ENCODE measurements around the gene ZNF600. TPM values are rescaled to one million over a fixed set of nuclear protein-coding genes. Genes with fewer than 3 reads are reported as not detected.
"Not testable (repeated sequence)": the region's sequence is repeated elsewhere in the genome, so short reads cannot be mapped to it uniquely, and the experiment has no call there.

ZNF600 gene
- total RNA-seq, 4 donors from 2014 or later = 6.3 to 10.3 (median 8.2) TPM

GRCh38 chr19:52743091-52743490, 43.5 kb downstream of the ZNF600 start:
- no peaks in the 10 kb centered on the region for H3K9me3 ChIP-seq
- H3K4me3 ChIP-seq = no peak overlapping the region
- no peak for TF ChIP-seq CTCF (IDR thresholded peaks at IDR 0.05)
- TF ChIP-seq POLR2A (IDR thresholded peaks at IDR 0.05) = no peak
- no peak for TF ChIP-seq EP300 (IDR thresholded peaks at IDR 0.05)
- H3K27ac ChIP-seq = no peak overlapping the region
- H3K36me3 ChIP-seq = no peaks in the 10 kb centered on the region
- WGBS, 2 donors = 89 to 97% methylated on average over 3 of the region's 3 CpGs
- DNase-seq (ENCODE audit: low spot score in 2 of 2) = no peak
- H3K27me3 ChIP-seq = no peaks in the 10 kb centered on the region
- H3K4me1 ChIP-seq = peaks cover 0 to 2% (median 0%) of the 10 kb centered on the region in 4 donors

DNA sequence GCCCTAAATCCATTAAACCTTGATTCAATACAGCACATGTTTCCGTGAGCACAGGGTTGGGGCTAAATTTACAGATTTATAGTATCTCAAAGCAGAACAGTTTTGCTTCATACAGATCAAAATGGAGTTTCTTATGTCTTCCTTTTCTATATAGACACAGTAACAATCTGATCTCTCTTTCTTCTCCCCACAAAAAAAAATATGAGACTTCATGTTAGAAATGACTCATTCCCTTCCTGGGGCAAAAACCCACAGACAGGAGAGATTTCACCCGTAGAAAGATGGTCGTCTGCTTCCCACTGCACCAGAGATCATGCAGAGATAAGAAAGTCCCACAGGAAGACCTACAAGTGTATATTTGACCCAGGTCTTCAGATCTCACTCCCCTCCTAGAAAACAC, 44.1 kb downstream of the ZNF600 start:
- WGBS, 2 donors = 27 to 31% methylated on average over 3 of the region's 3 CpGs
- TF ChIP-seq POLR2A (IDR thresholded peaks at IDR 0.05) = no peak
- no peak for TF ChIP-seq CTCF (IDR thresholded peaks at IDR 0.05)
- TF ChIP-seq EP300 (IDR thresholded peaks at IDR 0.05) = no peak
- H3K36me3 ChIP-seq = no peaks in the 10 kb centered on the region
- H3K9me3 ChIP-seq = no peaks in the 10 kb centered on the region
- no peaks in the 10 kb centered on the region for H3K4me1 ChIP-seq
- H3K27me3 ChIP-seq = no peaks in the 10 kb centered on the region
- H3K27ac ChIP-seq = no peak overlapping the region
- no peak overlapping the region for H3K4me3 ChIP-seq
- DNase-seq (ENCODE audit: low spot score in 2 of 2) = no peak

DNA sequence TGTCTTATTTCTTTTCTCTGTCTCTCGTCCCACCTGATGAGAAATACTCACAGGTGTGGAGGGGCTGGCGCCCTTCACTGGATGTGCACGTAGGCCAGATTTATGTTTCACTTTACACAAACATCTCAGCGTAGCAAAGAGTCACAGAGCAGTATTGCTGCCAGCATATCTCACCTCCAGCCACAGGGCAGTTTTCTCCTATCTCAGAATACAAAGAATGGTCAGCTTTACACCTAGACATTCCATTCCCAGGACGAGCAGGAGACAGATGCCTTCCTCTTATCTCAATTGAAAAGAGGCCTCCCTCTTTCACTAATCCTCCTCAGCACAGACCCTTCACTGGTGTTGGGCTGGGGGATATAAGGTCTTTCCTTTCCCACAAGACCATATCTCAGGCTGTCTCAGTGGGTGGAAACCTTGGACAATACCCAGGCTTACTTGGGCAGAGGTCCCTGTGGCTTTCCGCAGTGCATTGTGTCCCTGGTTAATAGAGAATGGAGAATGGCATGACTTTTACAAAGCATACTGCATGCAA, 44.6 kb downstream of the ZNF600 start:
- H3K27me3 ChIP-seq = no peaks in the 10 kb centered on the region
- no peaks in the 10 kb centered on the region for H3K9me3 ChIP-seq
- DNase-seq (ENCODE audit: low spot score in 2 of 2) = no peak
- TF ChIP-seq CTCF (IDR thresholded peaks at IDR 0.05) = no peak
- no peak for TF ChIP-seq EP300 (IDR thresholded peaks at IDR 0.05)
- TF ChIP-seq POLR2A (IDR thresholded peaks at IDR 0.05) = no peak
- H3K36me3 ChIP-seq = no peaks in the 10 kb centered on the region
- 58 to 71% methylated on average over 6 of the region's 6 CpGs for WGBS, 2 donors
- no peaks in the 10 kb centered on the region for H3K4me1 ChIP-seq
- H3K4me3 ChIP-seq = no peak overlapping the region
- H3K27ac ChIP-seq = no peak overlapping the region

DNA sequence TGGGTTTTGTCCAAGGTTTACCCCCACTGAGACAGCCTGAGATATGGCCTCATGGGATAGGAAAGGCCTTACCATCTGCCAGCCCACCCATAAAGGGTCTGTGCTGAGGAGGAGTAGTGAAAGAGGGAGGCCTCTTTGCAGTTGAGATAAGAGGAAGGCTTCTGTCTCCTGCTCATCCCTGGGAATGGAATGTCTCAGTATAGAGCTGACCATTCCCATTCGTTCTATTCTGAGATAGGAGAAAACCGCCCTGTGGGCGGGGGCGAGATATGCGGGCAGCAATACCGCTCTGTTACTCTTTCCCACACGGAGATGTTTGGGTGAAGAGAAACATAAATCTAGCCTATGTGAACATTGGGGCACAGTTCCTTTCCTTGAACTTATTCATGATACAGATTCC, 45.2 kb downstream of the ZNF600 start:
- not testable (repeated sequence) for H3K27ac ChIP-seq; DNase-seq (ENCODE audit: low spot score in 2 of 2)
- 65 to 73% methylated on average over 7 of the region's 7 CpGs for WGBS, 2 donors

GRCh38 chr19:52739576-52739975, 47.0 kb downstream of the ZNF600 start:
- Histone ChIP-seq H3K27me3 (no peaks in the 10 kb centered on the region), H3K27ac (no peak overlapping the region), H3K4me1 (peaks cover 0 to 13% (median 5%) of the 10 kb centered on the region in 4 donors), H3K9me3 (no peaks in the 10 kb centered on the region), H3K4me3 (no peak overlapping the region), H3K36me3 (no peaks in the 10 kb centered on the region)
- DNase-seq (ENCODE audit: low spot score in 2 of 2) = no peak
- WGBS, 2 donors = 86 to 92% methylated on average over 14 of the region's 14 CpGs
- TF ChIP-seq CTCF (IDR thresholded peaks at IDR 0.05) (no peak), POLR2A (IDR thresholded peaks at IDR 0.05) (no peak), EP300 (IDR thresholded peaks at IDR 0.05) (no peak)

More for the DNA sequence above, 45.2 kb downstream of the ZNF600 start:
- H3K4me3 ChIP-seq, H3K36me3 ChIP-seq, H3K9me3 ChIP-seq, H3K27me3 ChIP-seq, H3K4me1 ChIP-seq: not testable (repeated sequence)

- Histone ChIP-seq H3K27ac (peak overlapping the region; percentile 69 to 92 (median 87)), H3K9me3 (no peaks in the 10 kb centered on the region), H3K36me3 (peaks cover 0 to 13% (median 0%) of the 10 kb centered on the region in 3 donors), H3K27me3 (no peaks in the 10 kb centered on the region), H3K4me1 (peaks cover 0 to 30% (median 5%) of the 10 kb centered on the region in 4 donors), H3K4me3 (peak overlapping the region in 3 of 4 donors; percentile 51 to 92 (median 91))
- WGBS, 2 donors = 29 to 39% methylated on average over 18 of the region's 18 CpGs
- DNase-seq (ENCODE audit: low spot score in 2 of 2) = peak; percentile 44 to 46
- TF ChIP-seq CTCF (IDR thresholded peaks at IDR 0.05) (no peak), POLR2A (IDR thresholded peaks at IDR 0.05) (no peak), EP300 (IDR thresholded peaks at IDR 0.05) (no peak)
Observed at GRCh38 chr19:52735734-52736133, 50.9 kb downstream of the ZNF600 start.
